GM12892 (cell line): ENCODE measurements around the gene TXN2.

Experiments used
- POLR2A ChIP-seq: IDR thresholded peaks from 2 replicates; pipeline ENCODE4 v1.6.1; 2011; ENCODE audit warnings: low read depth, low read length, control low read depth
- TAF1 ChIP-seq: IDR thresholded peaks from 2 replicates; pipeline ENCODE4 v1.6.1; 2011; ENCODE audit warnings: low read depth, mild to moderate bottlenecking, control low read depth, low read length, borderline replicate concordance

- TF ChIP-seq POLR2A (no peak), TAF1 (no peak)
Observed at GRCh38 chr22:36466258-36466657, 15.2 kb downstream of the TXN2 start.
